Measurements from ENCODE around the gene RFX8.

DNA sequence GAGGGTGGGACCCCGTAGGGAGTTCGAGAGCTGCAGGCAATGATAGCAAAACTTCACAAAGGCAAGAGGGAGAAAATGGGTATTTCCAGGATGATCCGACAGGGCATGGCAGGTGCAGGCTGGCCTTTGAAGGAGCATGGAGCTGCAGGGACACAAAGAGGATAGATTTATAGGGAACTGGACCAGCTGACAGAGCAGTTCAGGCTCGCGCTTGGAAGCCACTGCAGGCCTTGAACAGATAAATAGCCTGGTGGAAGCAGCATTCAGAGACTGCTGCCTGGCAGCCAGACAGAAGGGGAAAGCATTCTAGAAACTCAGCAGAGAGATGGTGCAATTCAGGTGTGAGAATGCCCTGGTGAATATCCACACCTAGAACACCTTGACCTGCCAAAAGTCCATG, 58.3 kb downstream of the RFX8 start:
- TF ChIP-seq, protein P1, sequence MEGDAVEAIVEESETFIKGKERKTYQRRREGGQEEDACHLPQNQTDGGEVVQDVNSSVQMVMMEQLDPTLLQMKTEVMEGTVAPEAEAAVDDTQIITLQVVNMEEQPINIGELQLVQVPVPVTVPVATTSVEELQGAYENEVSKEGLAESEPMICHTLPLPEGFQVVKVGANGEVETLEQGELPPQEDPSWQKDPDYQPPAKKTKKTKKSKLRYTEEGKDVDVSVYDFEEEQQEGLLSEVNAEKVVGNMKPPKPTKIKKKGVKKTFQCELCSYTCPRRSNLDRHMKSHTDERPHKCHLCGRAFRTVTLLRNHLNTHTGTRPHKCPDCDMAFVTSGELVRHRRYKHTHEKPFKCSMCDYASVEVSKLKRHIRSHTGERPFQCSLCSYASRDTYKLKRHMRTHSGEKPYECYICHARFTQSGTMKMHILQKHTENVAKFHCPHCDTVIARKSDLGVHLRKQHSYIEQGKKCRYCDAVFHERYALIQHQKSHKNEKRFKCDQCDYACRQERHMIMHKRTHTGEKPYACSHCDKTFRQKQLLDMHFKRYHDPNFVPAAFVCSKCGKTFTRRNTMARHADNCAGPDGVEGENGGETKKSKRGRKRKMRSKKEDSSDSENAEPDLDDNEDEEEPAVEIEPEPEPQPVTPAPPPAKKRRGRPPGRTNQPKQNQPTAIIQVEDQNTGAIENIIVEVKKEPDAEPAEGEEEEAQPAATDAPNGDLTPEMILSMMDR (IDR thresholded peaks at IDR 0.05), result no peak
- TF ChIP-seq POLR2A (IDR thresholded peaks at IDR 0.05), result no peak

Measured in lower leg skin (tissue), 3 donors.